ENCODE measurements around the gene ARL8B. TPM values are rescaled to one million over a fixed set of nuclear protein-coding genes. Genes with fewer than 3 reads are reported as not detected.

ARL8B gene
- total RNA-seq, 1 experiment from 2014 or later: 51.8 TPM

DNA sequence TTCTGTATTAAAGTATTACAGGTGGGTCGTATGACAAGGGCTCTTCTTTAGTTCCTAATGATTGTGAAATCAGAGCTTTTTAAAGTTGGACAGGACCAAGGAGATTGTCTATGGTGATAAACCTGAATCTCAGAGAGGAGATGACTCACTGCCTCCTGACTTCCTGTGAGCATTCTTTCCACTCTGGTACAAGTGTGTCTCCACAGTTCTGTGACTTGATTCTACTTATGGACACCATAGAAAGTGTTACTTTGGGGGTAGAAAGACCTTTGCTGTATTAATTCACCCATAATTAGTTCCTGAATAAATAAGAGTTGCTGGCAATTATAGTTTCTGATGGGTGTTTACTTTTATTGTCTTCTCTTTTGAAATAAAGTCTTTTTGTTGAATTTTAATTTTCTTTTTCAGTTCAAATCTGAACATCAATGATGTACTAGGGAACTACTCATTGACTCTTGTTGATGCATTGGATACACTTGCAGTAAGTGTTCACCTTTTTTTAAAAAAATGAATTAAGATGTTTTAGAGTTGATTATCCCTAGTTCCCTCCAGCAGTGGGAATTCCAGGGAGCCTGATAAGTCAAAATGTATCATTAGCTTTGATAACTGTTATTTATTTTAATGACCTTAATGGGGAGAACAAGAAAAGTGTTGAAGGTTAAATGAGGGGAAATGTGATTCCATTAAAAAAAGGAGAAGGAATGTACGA, 72.9 kb downstream of the ARL8B start:
- TF ChIP-seq, protein P1, sequence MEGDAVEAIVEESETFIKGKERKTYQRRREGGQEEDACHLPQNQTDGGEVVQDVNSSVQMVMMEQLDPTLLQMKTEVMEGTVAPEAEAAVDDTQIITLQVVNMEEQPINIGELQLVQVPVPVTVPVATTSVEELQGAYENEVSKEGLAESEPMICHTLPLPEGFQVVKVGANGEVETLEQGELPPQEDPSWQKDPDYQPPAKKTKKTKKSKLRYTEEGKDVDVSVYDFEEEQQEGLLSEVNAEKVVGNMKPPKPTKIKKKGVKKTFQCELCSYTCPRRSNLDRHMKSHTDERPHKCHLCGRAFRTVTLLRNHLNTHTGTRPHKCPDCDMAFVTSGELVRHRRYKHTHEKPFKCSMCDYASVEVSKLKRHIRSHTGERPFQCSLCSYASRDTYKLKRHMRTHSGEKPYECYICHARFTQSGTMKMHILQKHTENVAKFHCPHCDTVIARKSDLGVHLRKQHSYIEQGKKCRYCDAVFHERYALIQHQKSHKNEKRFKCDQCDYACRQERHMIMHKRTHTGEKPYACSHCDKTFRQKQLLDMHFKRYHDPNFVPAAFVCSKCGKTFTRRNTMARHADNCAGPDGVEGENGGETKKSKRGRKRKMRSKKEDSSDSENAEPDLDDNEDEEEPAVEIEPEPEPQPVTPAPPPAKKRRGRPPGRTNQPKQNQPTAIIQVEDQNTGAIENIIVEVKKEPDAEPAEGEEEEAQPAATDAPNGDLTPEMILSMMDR (IDR thresholded peaks at IDR 0.05): no peak
- TF ChIP-seq, protein P2, sequence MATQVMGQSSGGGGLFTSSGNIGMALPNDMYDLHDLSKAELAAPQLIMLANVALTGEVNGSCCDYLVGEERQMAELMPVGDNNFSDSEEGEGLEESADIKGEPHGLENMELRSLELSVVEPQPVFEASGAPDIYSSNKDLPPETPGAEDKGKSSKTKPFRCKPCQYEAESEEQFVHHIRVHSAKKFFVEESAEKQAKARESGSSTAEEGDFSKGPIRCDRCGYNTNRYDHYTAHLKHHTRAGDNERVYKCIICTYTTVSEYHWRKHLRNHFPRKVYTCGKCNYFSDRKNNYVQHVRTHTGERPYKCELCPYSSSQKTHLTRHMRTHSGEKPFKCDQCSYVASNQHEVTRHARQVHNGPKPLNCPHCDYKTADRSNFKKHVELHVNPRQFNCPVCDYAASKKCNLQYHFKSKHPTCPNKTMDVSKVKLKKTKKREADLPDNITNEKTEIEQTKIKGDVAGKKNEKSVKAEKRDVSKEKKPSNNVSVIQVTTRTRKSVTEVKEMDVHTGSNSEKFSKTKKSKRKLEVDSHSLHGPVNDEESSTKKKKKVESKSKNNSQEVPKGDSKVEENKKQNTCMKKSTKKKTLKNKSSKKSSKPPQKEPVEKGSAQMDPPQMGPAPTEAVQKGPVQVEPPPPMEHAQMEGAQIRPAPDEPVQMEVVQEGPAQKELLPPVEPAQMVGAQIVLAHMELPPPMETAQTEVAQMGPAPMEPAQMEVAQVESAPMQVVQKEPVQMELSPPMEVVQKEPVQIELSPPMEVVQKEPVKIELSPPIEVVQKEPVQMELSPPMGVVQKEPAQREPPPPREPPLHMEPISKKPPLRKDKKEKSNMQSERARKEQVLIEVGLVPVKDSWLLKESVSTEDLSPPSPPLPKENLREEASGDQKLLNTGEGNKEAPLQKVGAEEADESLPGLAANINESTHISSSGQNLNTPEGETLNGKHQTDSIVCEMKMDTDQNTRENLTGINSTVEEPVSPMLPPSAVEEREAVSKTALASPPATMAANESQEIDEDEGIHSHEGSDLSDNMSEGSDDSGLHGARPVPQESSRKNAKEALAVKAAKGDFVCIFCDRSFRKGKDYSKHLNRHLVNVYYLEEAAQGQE (IDR thresholded peaks at IDR 0.05; ENCODE audit: insufficient read depth in 1 of 2, low read depth in 2 of 2, low read length in 1 of 2): no peak
- no peak for TF ChIP-seq TCF7L2 (IDR thresholded peaks at IDR 0.05; ENCODE audit: low read depth, low read length)
- no peak overlapping the region for H3K4me3 ChIP-seq (ENCODE audit: low read depth in 2 of 2, low read length in 2 of 2)
- no peaks in the 10 kb centered on the region; the same call in 1 of the 2 replicates for H3K36me3 ChIP-seq (ENCODE audit: control insufficient read depth, insufficient read depth, low read length)
- POLR2A ChIA-PET: no interaction called here
- intact Hi-C loops (cut with micrococcal nuclease; ENCODE audit: unreplicated experiment) (no loop called here), in situ Hi-C loops (cut with HindIII; ENCODE audit: low pct_unique_long_range_greater_than_20kb, low sequenced_read_pairs) (no loop called here)
- H3K4me1 ChIP-seq (ENCODE audit: control insufficient read depth, insufficient read depth, low read length): peaks cover 21% of the 10 kb centered on the region; the same call in 1 of the 2 replicates
- CTCF ChIA-PET: no interaction called here
- peak; percentile 90 for ATAC-seq
- no peaks in the 10 kb centered on the region for H3K27me3 ChIP-seq (ENCODE audit: control insufficient read depth, insufficient read depth, low read length)
- DNase-seq (ENCODE audit: low read depth, low spot score): peak; percentile 63
- peak overlapping the region; percentile 72; the same call in 1 of the 2 replicates for H3K27ac ChIP-seq (ENCODE audit: low read length)
- H3K9me3 ChIP-seq (ENCODE audit: control insufficient read depth, insufficient read depth, low read depth, low read length): no peaks in the 10 kb centered on the region
- BruUV-seq (replicated peaks): no TSS peak

DNA sequence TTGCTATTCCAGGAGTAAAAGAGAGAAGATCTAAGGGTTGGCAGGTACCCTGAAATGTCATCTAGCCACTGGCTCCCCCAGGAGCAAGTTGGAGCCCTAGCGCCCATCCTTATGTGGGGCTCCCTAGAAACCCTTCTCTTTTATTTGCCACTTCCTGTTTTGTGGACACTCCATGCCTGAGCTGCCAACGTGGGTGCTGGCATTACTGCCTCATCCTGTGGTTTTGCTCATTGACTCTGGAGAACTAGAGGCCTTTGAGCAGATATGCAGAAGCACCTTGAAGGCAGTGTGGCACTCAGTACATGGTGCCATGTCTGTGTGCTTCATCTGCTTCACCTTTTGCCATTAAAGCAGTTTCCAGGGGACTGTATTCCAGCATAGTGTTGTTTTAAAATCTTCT, 73.5 kb downstream of the ARL8B start:
- H3K9me3 ChIP-seq (ENCODE audit: control insufficient read depth, insufficient read depth, low read depth, low read length): no peaks in the 10 kb centered on the region
- no TSS peak for BruUV-seq (replicated peaks)
- in situ Hi-C loops (cut with HindIII; ENCODE audit: low pct_unique_long_range_greater_than_20kb, low sequenced_read_pairs): no loop called here
- peaks cover 17% of the 10 kb centered on the region; the same call in 1 of the 2 replicates for H3K4me1 ChIP-seq (ENCODE audit: control insufficient read depth, insufficient read depth, low read length)
- intact Hi-C loops (cut with micrococcal nuclease; ENCODE audit: unreplicated experiment): no loop called here
- DNase-seq (ENCODE audit: low read depth, low spot score) (no peak), ATAC-seq (no peak)
- CTCF ChIA-PET: no interaction called here
- POLR2A ChIA-PET: no interaction called here
- peaks cover 3% of the 10 kb centered on the region; the same call in 1 of the 2 replicates for H3K36me3 ChIP-seq (ENCODE audit: control insufficient read depth, insufficient read depth, low read length)
- TF ChIP-seq SIN3A (IDR thresholded peaks at IDR 0.05; ENCODE audit: borderline replicate concordance, insufficient read depth, low read depth, low read length) (no peak), TCF7L2 (IDR thresholded peaks at IDR 0.05; ENCODE audit: low read depth, low read length) (no peak), POLR2AphosphoS5 (IDR thresholded peaks at IDR 0.05; ENCODE audit: low read depth, low read length) (no peak)
- TF ChIP-seq, protein P1 (IDR thresholded peaks at IDR 0.05): no peak
- TF ChIP-seq, protein P2 (IDR thresholded peaks at IDR 0.05; ENCODE audit: insufficient read depth in 1 of 2, low read depth in 2 of 2, low read length in 1 of 2): no peak
- no peak overlapping the region for H3K4me3 ChIP-seq (ENCODE audit: low read depth in 2 of 2, low read length in 2 of 2)
- no peaks in the 10 kb centered on the region for H3K27me3 ChIP-seq (ENCODE audit: control insufficient read depth, insufficient read depth, low read length)
- peak overlapping the region; percentile 72; the same call in 1 of the 2 replicates for H3K27ac ChIP-seq (ENCODE audit: low read length)
